AG09309 (cell line): ENCODE results near the gene BRAT1.

Experiments
- DNase-seq: peaks from one replicate; pipeline ENCODE4 v3.0.0-alpha.2; 2010; ENCODE audit warnings: low read depth
- H3K4me3 ChIP-seq: 2 replicates; pipeline ENCODE4 v1.5.1; 2011; ENCODE audit warnings: mild to moderate bottlenecking, low read depth, low read length, moderate library complexity; ENCODE audit not compliant: control insufficient read depth
- TF ChIP-seq, protein P1 (sequence below): IDR thresholded peaks from 2 replicates; pipeline ENCODE4 v1.5.1; 2011; ENCODE audit warnings: mild to moderate bottlenecking, low read depth, low read length, inconsistent platforms; ENCODE audit not compliant: insufficient read depth, control insufficient read depth; ENCODE audit errors: missing control alignments

BRAT1 gene

DNA sequence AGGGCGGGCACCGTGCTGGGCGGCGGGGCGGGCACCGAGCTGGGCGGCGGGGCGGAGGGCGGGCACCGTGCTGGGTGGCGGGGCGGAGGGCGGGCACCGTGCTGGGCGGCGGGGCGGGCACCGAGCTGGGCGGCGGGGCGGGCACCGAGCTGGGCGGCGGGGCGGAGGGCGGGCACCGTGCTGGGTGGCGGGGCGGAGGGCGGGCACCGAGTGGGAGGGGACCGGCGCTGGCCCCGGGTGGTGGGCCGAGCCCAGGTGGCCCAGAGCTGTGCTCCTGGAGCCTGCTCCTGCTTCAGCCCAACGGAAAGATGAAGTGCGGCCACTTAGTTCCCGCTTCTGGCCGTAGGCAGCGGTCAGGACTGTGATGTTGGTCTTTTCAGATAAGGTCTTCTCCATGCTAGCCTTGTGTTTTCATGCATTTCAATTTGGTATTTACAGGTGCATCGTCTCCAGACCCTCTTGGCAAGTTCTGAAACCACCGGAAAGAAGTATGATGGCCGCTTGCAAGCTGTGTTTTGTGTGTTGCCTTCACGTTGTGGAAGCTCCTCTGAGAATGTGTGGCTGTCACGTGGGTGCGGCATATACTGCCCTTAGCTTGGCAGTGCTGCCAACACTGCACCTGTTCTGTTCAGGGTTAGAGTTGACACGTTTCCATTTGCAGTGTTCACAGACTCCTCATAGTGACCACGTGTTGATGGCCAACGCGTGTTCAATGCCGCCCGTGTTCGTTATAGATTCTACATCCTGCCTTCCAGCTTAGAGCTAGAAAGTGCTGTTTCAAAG, 28.7 kb upstream of the BRAT1 start:
- no peak overlapping the region for H3K4me3 ChIP-seq
- TF ChIP-seq, protein P1, sequence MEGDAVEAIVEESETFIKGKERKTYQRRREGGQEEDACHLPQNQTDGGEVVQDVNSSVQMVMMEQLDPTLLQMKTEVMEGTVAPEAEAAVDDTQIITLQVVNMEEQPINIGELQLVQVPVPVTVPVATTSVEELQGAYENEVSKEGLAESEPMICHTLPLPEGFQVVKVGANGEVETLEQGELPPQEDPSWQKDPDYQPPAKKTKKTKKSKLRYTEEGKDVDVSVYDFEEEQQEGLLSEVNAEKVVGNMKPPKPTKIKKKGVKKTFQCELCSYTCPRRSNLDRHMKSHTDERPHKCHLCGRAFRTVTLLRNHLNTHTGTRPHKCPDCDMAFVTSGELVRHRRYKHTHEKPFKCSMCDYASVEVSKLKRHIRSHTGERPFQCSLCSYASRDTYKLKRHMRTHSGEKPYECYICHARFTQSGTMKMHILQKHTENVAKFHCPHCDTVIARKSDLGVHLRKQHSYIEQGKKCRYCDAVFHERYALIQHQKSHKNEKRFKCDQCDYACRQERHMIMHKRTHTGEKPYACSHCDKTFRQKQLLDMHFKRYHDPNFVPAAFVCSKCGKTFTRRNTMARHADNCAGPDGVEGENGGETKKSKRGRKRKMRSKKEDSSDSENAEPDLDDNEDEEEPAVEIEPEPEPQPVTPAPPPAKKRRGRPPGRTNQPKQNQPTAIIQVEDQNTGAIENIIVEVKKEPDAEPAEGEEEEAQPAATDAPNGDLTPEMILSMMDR = no peak
- no peak for DNase-seq

DNA sequence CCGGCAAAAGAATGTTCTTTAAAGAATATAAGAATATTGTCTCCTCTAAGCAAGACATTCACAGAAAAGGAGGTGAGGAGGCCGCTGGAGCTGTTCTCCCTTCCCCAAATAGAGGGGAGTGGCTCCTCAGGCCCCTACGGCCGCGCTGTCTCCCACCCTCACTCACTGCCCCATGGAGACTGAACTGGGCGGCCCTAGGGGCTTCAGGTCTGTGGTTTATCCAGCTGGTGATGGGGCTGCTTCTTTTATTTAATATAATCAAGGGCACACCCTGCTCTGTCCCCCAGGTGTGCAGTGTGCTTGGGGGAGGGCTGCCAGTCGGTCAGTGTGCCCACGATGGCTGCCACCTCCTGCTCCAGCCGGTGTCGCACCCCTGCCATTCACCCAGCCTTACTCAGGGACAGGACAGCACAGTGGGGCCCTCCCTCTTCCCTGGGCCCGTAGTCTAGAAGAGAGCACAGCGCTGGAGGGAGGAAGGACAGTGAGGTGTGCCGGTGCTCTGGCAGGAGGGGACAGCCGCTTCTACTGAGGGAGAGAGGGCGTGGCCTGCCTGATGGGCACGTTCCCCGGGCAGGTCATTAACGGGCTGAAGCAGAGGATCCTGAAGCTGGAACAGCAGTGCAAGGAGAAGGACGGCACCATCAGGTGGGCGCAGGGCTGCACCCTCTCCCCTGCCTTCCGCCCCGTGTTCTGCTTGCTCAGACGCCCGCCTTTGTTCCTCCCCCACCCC, 26.8 kb upstream of the BRAT1 start:
- TF ChIP-seq, protein P1 = no peak
- DNase-seq = no peak
- H3K4me3 ChIP-seq = no peak overlapping the region

DNA sequence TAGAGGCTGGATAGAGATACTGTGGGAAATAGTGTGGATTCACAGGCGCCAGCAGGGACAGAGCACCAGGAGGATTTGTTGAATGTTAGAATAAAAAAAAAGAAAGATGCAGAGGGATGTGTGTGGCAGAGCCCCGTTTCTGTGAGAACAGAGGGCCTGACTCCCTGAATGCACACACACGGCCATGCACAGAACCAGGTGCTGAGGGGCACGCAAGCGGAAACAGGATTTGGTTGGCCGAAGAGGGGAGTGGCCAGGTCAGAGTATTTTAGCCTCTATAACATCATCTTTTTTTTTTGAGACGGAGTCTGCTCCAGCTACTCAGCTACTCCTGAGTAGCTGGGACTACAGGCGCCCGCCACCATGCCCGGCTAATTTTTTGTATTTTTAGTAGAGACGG, 25.3 kb upstream of the BRAT1 start:
- no peak overlapping the region for H3K4me3 ChIP-seq
- DNase-seq = no peak
- TF ChIP-seq, protein P1 = no peak

DNA sequence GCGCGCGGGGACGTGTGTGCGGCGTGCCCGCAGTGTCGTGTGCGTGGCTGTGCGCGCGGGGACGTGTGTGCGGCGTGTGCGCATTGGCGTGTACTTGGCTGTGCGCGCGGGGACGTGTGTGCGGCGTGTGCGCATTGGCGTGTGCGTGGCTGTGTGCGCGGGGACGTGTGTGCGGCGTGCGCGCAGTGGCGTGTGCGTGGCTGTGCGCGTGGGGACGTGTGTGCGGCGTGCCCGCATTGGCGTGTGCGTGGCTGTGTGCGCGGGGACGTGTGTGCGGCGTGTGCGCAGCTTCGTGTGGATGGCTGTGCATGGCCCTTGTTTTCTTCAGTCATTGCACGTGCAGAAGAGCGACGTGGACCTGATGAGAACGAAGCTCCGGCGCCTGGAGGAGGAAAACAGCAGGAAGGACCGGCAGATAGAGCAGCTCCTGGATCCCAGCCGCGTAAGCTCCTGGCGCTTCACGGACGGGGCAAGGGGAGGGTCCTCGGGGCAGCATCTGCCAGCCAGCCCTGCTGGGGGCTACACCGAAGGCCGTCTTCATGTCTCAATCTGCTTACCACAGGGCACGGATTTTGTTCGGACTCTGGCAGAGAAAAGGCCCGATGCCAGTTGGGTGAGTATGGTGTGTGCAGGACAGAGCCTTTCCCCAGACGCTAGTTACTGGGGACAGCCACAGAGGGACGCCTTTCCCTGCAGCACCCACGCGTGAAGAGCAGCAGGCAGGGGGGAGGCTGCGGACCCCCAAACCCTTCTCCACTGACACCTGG, 22.8 kb upstream of the BRAT1 start:
- TF ChIP-seq, protein P1 = no peak
- no peak for DNase-seq
- H3K4me3 ChIP-seq = no peak overlapping the region

DNA sequence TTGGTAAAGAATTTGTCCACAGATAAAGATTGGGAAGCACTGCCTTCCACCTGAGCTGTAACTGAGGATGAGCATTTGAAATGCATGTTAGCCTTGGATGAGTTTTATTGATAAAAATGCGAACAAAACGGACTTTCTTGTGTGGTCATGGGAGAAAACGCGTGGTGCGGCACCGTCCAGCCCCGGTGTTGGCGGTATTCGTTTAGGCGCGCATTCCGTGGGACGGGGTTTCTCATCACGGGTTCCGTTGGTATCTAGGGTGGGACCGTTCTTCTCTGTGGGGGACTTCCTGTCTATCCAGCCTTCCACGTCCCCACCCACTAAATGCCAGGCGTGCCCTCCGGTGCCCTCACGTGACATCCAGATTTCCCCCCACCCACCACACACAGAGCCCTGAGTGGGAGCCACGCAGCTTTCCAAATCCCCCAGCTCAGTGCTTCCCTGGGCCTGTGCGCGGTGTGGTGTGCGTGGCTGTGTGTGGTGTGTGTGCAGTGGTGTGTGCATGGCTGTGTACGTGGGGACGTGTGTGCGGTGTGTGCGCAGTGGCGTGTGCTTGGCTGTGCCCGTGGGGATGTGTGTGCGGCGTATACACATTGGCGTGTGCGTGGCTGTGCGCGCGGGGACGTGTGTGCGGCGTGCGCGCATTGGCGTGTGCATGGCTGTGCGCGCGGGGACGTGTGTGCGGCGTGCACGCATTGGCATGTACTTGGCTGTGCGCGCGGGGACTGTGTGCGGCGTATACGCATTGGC, 21.6 kb upstream of the BRAT1 start:
- TF ChIP-seq, protein P1 = no peak
- DNase-seq = no peak

More for the DNA sequence above, 21.6 kb upstream of the BRAT1 start:
- H3K4me3 ChIP-seq = no peak overlapping the region
